HCT116 (cell line): ENCODE measurements around the gene PLAGL2. TPM values are rescaled to one million over a fixed set of nuclear protein-coding genes. Genes with fewer than 3 reads are reported as not detected.

Source experiments
- ATAC-seq: fragments of 200-7000 bp; cut with Tn5 transposase; 2 replicates; pipeline ENCODE4 v1.9.1; 2020; ENCODE audit warnings: mild to moderate bottlenecking, moderate library complexity
- BruUV-seq: library from RNA; stranded (reverse); fragments of 400-500 nt; replicated peaks from 2 replicates; lab custom pipeline; 2021; lab: Mats Ljungman, UMichigan
- CTCF ChIA-PET: fragments of 300-600 bp; sonication (Branson Sonifier 250); formaldehyde crosslinking; loops from one replicate; lab custom pipeline; 2021; ENCODE audit warnings: antibody characterized with exemption; lab: Charles Lee
- POLR2A ChIA-PET: fragments of 300-600, 350-600 bp; sonication (Branson Sonifier 250); formaldehyde crosslinking; loops from one replicate; lab custom pipeline; 2021; ENCODE audit warnings: antibody characterized with exemption; lab: Charles Lee
- RAD21 ChIA-PET, 2 experiments: fragments of 300-600 bp; sonication (Branson Sonifier 250); formaldehyde crosslinking; loops; one replicate each; lab custom pipeline; 2023; ENCODE audit warnings: low total read pairs in 2 of 2; ENCODE audit not compliant: uncharacterized antibody in 2 of 2, unreplicated experiment in 2 of 2, low non-redundant PET in 1 of 2; lab: Charles Lee
- DNase-seq: peaks from one replicate; pipeline ENCODE4 v3.0.0-alpha.2; 2010; ENCODE audit warnings: low read depth, low spot score
- H2AFZ ChIP-seq: fragments of 200-600 bp; shearing (Covaris generic), sonication (generic); 2 replicates; pipeline ENCODE4 v1.6.1; 2017; ENCODE audit warnings: low read depth, mixed run types, mixed read lengths, antibody characterized with exemption, low read length; ENCODE audit not compliant: poor library complexity, severe bottlenecking
- H3K27ac ChIP-seq: 2 replicates; pipeline ENCODE4 v1.5.1; 2012; ENCODE audit warnings: low read depth, low read length
- H3K27me3 ChIP-seq: fragments of 200-600 bp; sonication (generic); 2 replicates; pipeline ENCODE4 v1.6.1; 2016; ENCODE audit warnings: mixed run types, low read length, mixed read lengths; ENCODE audit not compliant: insufficient read depth
- H3K36me3 ChIP-seq, 2 experiments: fragments of 200-500 bp in 1 of 2; fragments of 200-600 bp in 1 of 2; sonication (Bioruptor generic) in 1 of 2; sonication (generic) in 1 of 2; 2 replicates each; pipeline versions ENCODE4 v1.5.1 to v1.6.1; 2014 to 2016; ENCODE audit warnings: low read length in 2 of 2, inconsistent platforms in 1 of 2, mixed read lengths in 1 of 2, mixed run types in 1 of 2; ENCODE audit not compliant: insufficient read depth in 2 of 2, control insufficient read depth in 1 of 2
- H3K4me1 ChIP-seq, 2 experiments: fragments of 200-600 bp in 1 of 2; sonication (generic) in 1 of 2; 2 replicates each; pipeline versions ENCODE4 v1.5.1 to v1.6.1; 2012 to 2017; ENCODE audit warnings: low read length in 2 of 2, inconsistent platforms in 1 of 2, mild to moderate bottlenecking in 1 of 2, mixed read lengths in 1 of 2, mixed run types in 1 of 2, moderate library complexity in 1 of 2; ENCODE audit not compliant: insufficient read depth in 2 of 2, control insufficient read depth in 1 of 2
- H3K4me2 ChIP-seq: fragments of 200-600 bp; sonication (generic); 2 replicates; pipeline ENCODE4 v1.6.1; 2017; ENCODE audit warnings: mixed run types, low read length, mixed read lengths
- H3K4me3 ChIP-seq, 2 experiments: fragments of 200-600 bp in 1 of 2; sonication (generic) in 1 of 2; replicated peaks in 1 of 2; 2 replicates each; pipeline ENCODE4 v1.5.1; 2011 to 2016; ENCODE audit warnings: low read length in 2 of 2, control low read depth in 1 of 2, low read depth in 1 of 2, mild to moderate bottlenecking in 1 of 2, mixed read lengths in 1 of 2, mixed run types in 1 of 2
- H3K79me2 ChIP-seq: fragments of 200-600 bp; sonication (generic); 2 replicates; pipeline ENCODE4 v1.6.1; 2017; ENCODE audit warnings: mild to moderate bottlenecking, mixed run types, low read length, moderate library complexity, mixed read lengths; ENCODE audit not compliant: insufficient read depth
- H3K9ac ChIP-seq: fragments of 200-600 bp; sonication (generic); 2 replicates; pipeline ENCODE4 v1.6.1; 2016; ENCODE audit warnings: low read length, mixed read lengths
- H3K9me2 ChIP-seq: fragments of 200-600 bp; sonication (generic), shearing (Covaris generic); 2 replicates; pipeline ENCODE4 v1.6.1; 2017; ENCODE audit warnings: mixed run types, mild to moderate bottlenecking, moderate library complexity; ENCODE audit not compliant: insufficient read depth
- H3K9me3 ChIP-seq, 2 experiments: fragments of 200-500 bp in 1 of 2; fragments of 200-600 bp in 1 of 2; sonication (Bioruptor generic) in 1 of 2; sonication (generic) in 1 of 2; 2 replicates each; pipeline ENCODE4 v1.6.1; 2014 to 2017; ENCODE audit warnings: low read length in 2 of 2, mixed read lengths in 2 of 2, inconsistent platforms in 1 of 2, low read depth in 1 of 2, mild to moderate bottlenecking in 1 of 2, mixed run types in 1 of 2, moderate library complexity in 1 of 2; ENCODE audit not compliant: control insufficient read depth in 1 of 2, insufficient read depth in 1 of 2
- H4K20me1 ChIP-seq: fragments of 200-600 bp; sonication (generic), shearing (Covaris generic); 2 replicates; pipeline ENCODE4 v1.6.1; 2017; ENCODE audit warnings: mixed run types, mild to moderate bottlenecking, moderate library complexity; ENCODE audit not compliant: insufficient read depth
- ATF3 ChIP-seq: IDR thresholded peaks from 2 replicates; pipeline ENCODE4 v1.6.1; 2012
- CEBPB ChIP-seq: IDR thresholded peaks from 2 replicates; pipeline ENCODE4 v1.6.1; 2012; ENCODE audit warnings: low read depth
- CTCF ChIP-seq, 3 experiments: fragments of 200-600 bp in 1 of 3; sonication (generic) in 1 of 3; IDR thresholded peaks in 2 of 3; conservative IDR thresholded peaks in 1 of 3; 2 replicates each; pipeline ENCODE4 v1.5.1; 2012 to 2017; ENCODE audit warnings: low read depth in 2 of 3, low read length in 2 of 3, antibody characterized with exemption in 1 of 3, borderline replicate concordance in 1 of 3, control low read depth in 1 of 3, mild to moderate bottlenecking in 1 of 3, mixed read lengths in 1 of 3, mixed run types in 1 of 3, moderate library complexity in 1 of 3; ENCODE audit not compliant: insufficient read depth in 1 of 3
- EZH2 ChIP-seq: fragments of 200-600 bp; sonication (generic); IDR thresholded peaks from 2 replicates; pipeline ENCODE4 v1.6.1; 2017; ENCODE audit warnings: antibody characterized with exemption, mixed run types
- EZH2phosphoT487 ChIP-seq: fragments of 200-600 bp; IDR thresholded peaks from 2 replicates; pipeline ENCODE4 v1.6.1; 2018; ENCODE audit warnings: antibody characterized with exemption, borderline replicate concordance
- FOSL1 ChIP-seq: IDR thresholded peaks from 2 replicates; pipeline ENCODE4 v1.6.1; 2012; ENCODE audit warnings: low read depth
- POLR2A ChIP-seq: IDR thresholded peaks from 2 replicates; pipeline ENCODE4 v1.7.0; 2011; ENCODE audit warnings: borderline replicate concordance; ENCODE audit not compliant: insufficient read depth, insufficient read length; ENCODE audit errors: extremely low read depth
- REST ChIP-seq: IDR thresholded peaks from 2 replicates; pipeline ENCODE4 v1.6.1; 2012; ENCODE audit warnings: low read depth
- SIN3A ChIP-seq: IDR thresholded peaks from 2 replicates; pipeline ENCODE4 v1.6.1; 2012; ENCODE audit warnings: low read depth
- SP1 ChIP-seq: IDR thresholded peaks from 2 replicates; pipeline ENCODE4 v1.6.1; 2012; ENCODE audit warnings: low read depth
- SRF ChIP-seq: IDR thresholded peaks from 2 replicates; pipeline ENCODE4 v1.6.1; 2012; ENCODE audit warnings: low read depth
- TCF7L2 ChIP-seq: IDR thresholded peaks from 2 replicates; pipeline ENCODE4 v1.7.0; 2011; ENCODE audit warnings: borderline replicate concordance, inconsistent platforms; ENCODE audit not compliant: insufficient read depth, insufficient read length; ENCODE audit errors: extremely low read depth
- ZFX ChIP-seq: fragments of 450-650 bp; IDR thresholded peaks from 2 replicates; pipeline ENCODE4 v1.6.1; 2017
- intact Hi-C: fragments of 100-400 bp; cut with micrococcal nuclease; formaldehyde crosslinking; loops from 2 replicates; pipeline ENCODE4 v1.10.0; 2022
- total RNA-seq: library from RNA; stranded (reverse); gene quantifications from one replicate; pipeline ENCODE4 v1.2.1, GENCODE V29; 2021; ENCODE audit not compliant: unreplicated experiment

The PLAGL2 gene
- total RNA-seq, 1 experiment from 2014 or later, result 18.3 TPM

GRCh38 chr20:32233286-32233685 is 25.7 kb upstream of the PLAGL2 start:
- Histone ChIP-seq H3K9me2 (no peaks in the 10 kb centered on the region), H3K4me3 (no peak overlapping the region), H4K20me1 (no peaks in the 10 kb centered on the region), H3K36me3 (peaks cover 25 to 29% of the 10 kb centered on the region in 2 experiments), H3K4me2 (no peak overlapping the region), H2AFZ (no peak overlapping the region), H3K9me3 (no peaks in the 10 kb centered on the region), H3K79me2 (no peaks in the 10 kb centered on the region), H3K9ac (no peak overlapping the region), H3K27ac (no peak overlapping the region), H3K4me1 (no peaks in the 10 kb centered on the region), H3K27me3 (no peaks in the 10 kb centered on the region)
- DNase-seq, result no peak
- BruUV-seq, result no TSS peak
- POLR2A ChIA-PET, result interaction anchor here (1.6 kb wide), 1 partner anchor 49 kb away, joined by 3 read pairs; no protein-coding TSS in a partner anchor
- no peak for ATAC-seq
- CTCF ChIA-PET, result no interaction called here
- intact Hi-C loops, result no loop called here
- RAD21 ChIA-PET, result no interaction called here
- TF ChIP-seq POLR2A, result no peak
- TF ChIP-seq CTCF (IDR thresholded peaks at IDR 0.05 in 2 of 3, conservative IDR thresholded peaks at IDR 0.05 in 1 of 3; ENCODE audit: borderline replicate concordance in 1 of 3, insufficient read depth in 1 of 3, low read depth in 2 of 3, low read length in 2 of 3), result no peak
- no peak for TF ChIP-seq EZH2phosphoT487
- TF ChIP-seq ZFX, result no peak
- TF ChIP-seq SP1, result no peak
- no peak for TF ChIP-seq EZH2
- TF ChIP-seq SIN3A, result no peak
- no peak for TF ChIP-seq REST
- no peak for TF ChIP-seq ATF3
- TF ChIP-seq CEBPB, result no peak
- TF ChIP-seq TCF7L2, result no peak
- no peak for TF ChIP-seq SRF
- no peak for TF ChIP-seq FOSL1
